ENCODE measurements around the gene ARRDC1.
"Not testable (repeated sequence)": the region's sequence is repeated elsewhere in the genome, so short reads cannot be mapped to it uniquely, and the experiment has no call there.

Gene ARRDC1

GRCh38 chr9:137605121-137606004 is at the start of gene ARRDC1:
Gene ARRDC1 (plus strand): TSS chr9:137605686. CDS start chr9:137605718, 32 bp downstream.
- peak; percentile 83 for DNase-seq
- in situ Hi-C loops (cut with MboI; ENCODE audit: low pct_unique_long_range_greater_than_20kb, low sequenced_read_pairs): no loop called here

- in situ Hi-C loops (cut with MboI; ENCODE audit: low pct_unique_long_range_greater_than_20kb, low sequenced_read_pairs): no loop called here
- no peak for DNase-seq
These were observed 49.2 kb upstream of the ARRDC1 start for GRCh38 chr9:137556069-137556838.

- no peak for DNase-seq
- in situ Hi-C loops (cut with MboI; ENCODE audit: low pct_unique_long_range_greater_than_20kb, low sequenced_read_pairs): no loop called here
These were observed 47.4 kb upstream of the ARRDC1 start for GRCh38 chr9:137558127-137558526.

- no peak for DNase-seq
- in situ Hi-C loops (cut with MboI; ENCODE audit: low pct_unique_long_range_greater_than_20kb, low sequenced_read_pairs): no loop called here
These were observed 41.4 kb upstream of the ARRDC1 start for GRCh38 chr9:137564134-137564533.

GRCh38 chr9:137564817-137565411 is 40.6 kb upstream of the ARRDC1 start:
- DNase-seq: no peak
- in situ Hi-C loops (cut with MboI; ENCODE audit: low pct_unique_long_range_greater_than_20kb, low sequenced_read_pairs): no loop called here

GRCh38 chr9:137568445-137568844 is 37.0 kb upstream of the ARRDC1 start:
- in situ Hi-C loops (cut with MboI; ENCODE audit: low pct_unique_long_range_greater_than_20kb, low sequenced_read_pairs); DNase-seq: not testable (repeated sequence)

- in situ Hi-C loops (cut with MboI; ENCODE audit: low pct_unique_long_range_greater_than_20kb, low sequenced_read_pairs): no loop called here
These were observed 35.8 kb upstream of the ARRDC1 start for GRCh38 chr9:137569609-137570203.

GRCh38 chr9:137570566-137570965 is 34.9 kb upstream of the ARRDC1 start:
- no peak for DNase-seq
- in situ Hi-C loops (cut with MboI; ENCODE audit: low pct_unique_long_range_greater_than_20kb, low sequenced_read_pairs): no loop called here

More at GRCh38 chr9:137569609-137570203, 35.8 kb upstream of the ARRDC1 start:
- no peak for DNase-seq

GRCh38 chr9:137574192-137574591 is 31.3 kb upstream of the ARRDC1 start:
- in situ Hi-C loops (cut with MboI; ENCODE audit: low pct_unique_long_range_greater_than_20kb, low sequenced_read_pairs): no loop called here
- DNase-seq: no peak

- in situ Hi-C loops (cut with MboI; ENCODE audit: low pct_unique_long_range_greater_than_20kb, low sequenced_read_pairs): no loop called here
- no peak for DNase-seq
These were observed 30.1 kb upstream of the ARRDC1 start for GRCh38 chr9:137575364-137575715.

GRCh38 chr9:137575716-137576411 is 29.6 kb upstream of the ARRDC1 start:
- no peak for DNase-seq
- in situ Hi-C loops (cut with MboI; ENCODE audit: low pct_unique_long_range_greater_than_20kb, low sequenced_read_pairs): no loop called here

- DNase-seq: peak; percentile 86
- in situ Hi-C loops (cut with MboI; ENCODE audit: low pct_unique_long_range_greater_than_20kb, low sequenced_read_pairs): no loop called here
These were observed 26.8 kb upstream of the ARRDC1 start, which contains the start of gene DPH7 for GRCh38 chr9:137578518-137579258. Gene DPH7 (minus strand): TSS chr9:137578925. CDS start chr9:137578777, 148 bp downstream.

GRCh38 chr9:137579259-137579604 is 26.3 kb upstream of the ARRDC1 start:
- DNase-seq: no peak
- in situ Hi-C loops (cut with MboI; ENCODE audit: low pct_unique_long_range_greater_than_20kb, low sequenced_read_pairs): no loop called here

- in situ Hi-C loops (cut with MboI; ENCODE audit: low pct_unique_long_range_greater_than_20kb, low sequenced_read_pairs): no loop called here
- DNase-seq: no peak
These were observed 25.1 kb upstream of the ARRDC1 start for GRCh38 chr9:137580209-137580953.

- DNase-seq: no peak
- in situ Hi-C loops (cut with MboI; ENCODE audit: low pct_unique_long_range_greater_than_20kb, low sequenced_read_pairs): no loop called here
These were observed 24.5 kb upstream of the ARRDC1 start for GRCh38 chr9:137580954-137581322.

GRCh38 chr9:137581361-137582285 is 23.9 kb upstream of the ARRDC1 start:
- in situ Hi-C loops (cut with MboI; ENCODE audit: low pct_unique_long_range_greater_than_20kb, low sequenced_read_pairs): no loop called here

More at GRCh38 chr9:137581361-137582285, 23.9 kb upstream of the ARRDC1 start:
- DNase-seq: no peak

All from KBM-7 (cell line).